ENCODE data around the gene RPL10. TPM values are rescaled to one million over a fixed set of nuclear protein-coding genes. Genes with fewer than 3 reads are reported as not detected.

RPL10 gene
- total RNA-seq, 1 experiment from 2014 or later: 3,490 TPM

DNA sequence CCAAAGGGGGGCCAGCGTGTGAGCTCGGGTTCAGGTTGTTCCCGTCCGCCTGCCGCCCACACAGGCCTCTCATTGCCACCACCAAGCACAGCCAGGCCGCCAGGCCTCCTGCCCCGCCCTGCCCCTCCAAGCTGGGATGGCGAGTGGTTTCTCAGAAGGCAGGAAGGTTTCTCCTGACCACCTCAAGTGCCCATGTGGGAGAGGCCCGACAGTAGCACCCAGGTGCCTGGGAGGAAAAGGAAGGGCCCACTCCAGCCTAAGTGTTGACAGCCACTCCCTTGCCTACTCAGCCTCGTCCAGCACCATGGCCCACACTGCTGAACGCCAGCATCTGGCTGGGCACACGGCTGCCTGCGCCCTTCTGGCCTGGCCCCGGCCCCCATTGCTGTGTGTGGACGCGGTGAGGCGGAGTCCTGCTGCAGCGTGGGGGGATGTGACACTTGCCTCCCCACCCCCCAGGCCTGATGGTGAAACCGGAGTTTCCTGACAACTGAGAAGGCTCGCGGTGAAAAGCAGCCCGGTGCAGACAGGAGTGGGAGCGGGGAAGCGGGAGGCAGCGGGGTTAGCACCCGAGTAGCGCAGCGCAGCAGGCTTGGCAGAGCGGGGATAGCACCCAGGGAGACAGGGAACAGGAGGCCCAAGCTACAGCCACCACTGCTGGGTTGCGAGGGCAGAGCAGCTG, 42.9 kb upstream of the RPL10 start:
- H3K9me3 Mint-ChIP-seq (ENCODE audit: unreplicated experiment): no peaks in the 10 kb centered on the region
- H3K4me3 Mint-ChIP-seq (ENCODE audit: unreplicated experiment): no peak overlapping the region
- TF ChIP-seq CTCF (IDR thresholded peaks at IDR 0.05; ENCODE audit: unreplicated experiment): no peak
- CTCF ChIA-PET: no interaction called here
- POLR2A ChIA-PET: no interaction called here
- no peak overlapping the region for H3K27ac Mint-ChIP-seq (ENCODE audit: low read depth, unreplicated experiment)
- intact Hi-C loops (cut with micrococcal nuclease): no loop called here
- H3K27me3 Mint-ChIP-seq (ENCODE audit: insufficient read depth, unreplicated experiment): no peaks in the 10 kb centered on the region
- peaks cover 72% of the 10 kb centered on the region for H3K36me3 Mint-ChIP-seq (ENCODE audit: insufficient read depth, unreplicated experiment)
- DNase-seq (ENCODE audit: unreplicated experiment): no peak
- BruUV-seq (replicated peaks): no TSS peak
- peaks cover 5% of the 10 kb centered on the region for H3K4me1 Mint-ChIP-seq (ENCODE audit: insufficient read depth, unreplicated experiment)

DNA sequence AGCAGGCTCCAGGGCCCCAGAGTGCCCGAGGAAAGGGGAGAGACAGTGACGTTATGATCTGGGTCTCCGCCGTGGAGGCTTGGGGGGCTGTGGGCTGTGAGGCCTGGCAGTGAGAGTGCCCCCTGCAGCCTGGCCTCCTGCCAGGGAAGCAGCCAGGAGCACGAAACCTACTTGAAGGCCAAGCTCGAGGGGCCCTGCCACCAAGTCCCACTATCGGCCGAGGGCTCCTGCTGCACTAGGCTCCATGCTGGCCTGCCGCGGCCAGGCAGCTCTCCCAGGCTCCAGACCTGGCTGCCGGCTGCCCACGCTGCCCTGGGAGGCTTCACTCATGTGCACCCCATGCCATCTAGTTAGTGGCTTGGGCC, 42.4 kb upstream of the RPL10 start:
- Mint-ChIP-seq H3K27me3 (ENCODE audit: insufficient read depth, unreplicated experiment) (no peaks in the 10 kb centered on the region), H3K4me1 (ENCODE audit: insufficient read depth, unreplicated experiment) (peaks cover 5% of the 10 kb centered on the region), H3K9me3 (ENCODE audit: unreplicated experiment) (no peaks in the 10 kb centered on the region), H3K36me3 (ENCODE audit: insufficient read depth, unreplicated experiment) (peaks cover 77% of the 10 kb centered on the region), H3K4me3 (ENCODE audit: unreplicated experiment) (no peak overlapping the region), H3K27ac (ENCODE audit: low read depth, unreplicated experiment) (no peak overlapping the region)
- ChIA-PET CTCF (no interaction called here), POLR2A (interaction anchor here (1.4 kb wide), 1 partner anchor 15 kb away, joined by 4 read pairs; no protein-coding TSS in a partner anchor)
- no peak for TF ChIP-seq CTCF (IDR thresholded peaks at IDR 0.05; ENCODE audit: unreplicated experiment)
- no peak for DNase-seq (ENCODE audit: unreplicated experiment)
- no TSS peak for BruUV-seq (replicated peaks)
- intact Hi-C loops (cut with micrococcal nuclease): no loop called here

- intact Hi-C loops (cut with micrococcal nuclease): no loop called here
Measured at GRCh38 chrX:154356596-154356995, 41.6 kb upstream of the RPL10 start.

DNA sequence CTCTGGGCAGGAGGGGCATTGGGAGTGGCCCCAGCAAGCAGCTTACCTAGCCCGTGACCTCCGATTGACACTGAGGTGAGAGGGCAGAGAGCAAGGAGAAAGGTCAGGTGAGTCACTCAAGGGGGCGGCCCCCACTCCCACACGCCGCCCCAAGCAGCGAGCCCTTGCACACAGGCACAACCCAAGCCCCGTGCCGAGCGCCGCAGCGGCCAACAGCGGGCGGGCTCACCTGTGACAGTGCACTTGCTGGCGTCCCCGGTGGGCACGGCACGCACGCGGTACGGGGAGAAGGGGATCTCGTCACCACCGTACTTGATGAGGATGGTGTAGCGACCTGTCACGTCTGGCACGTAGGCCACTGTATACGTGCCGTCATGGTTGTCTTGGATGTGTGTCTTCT, 41.0 kb upstream of the RPL10 start:
- H3K27me3 Mint-ChIP-seq (ENCODE audit: insufficient read depth, unreplicated experiment): no peaks in the 10 kb centered on the region
- no peaks in the 10 kb centered on the region for H3K9me3 Mint-ChIP-seq (ENCODE audit: unreplicated experiment)
- H3K4me3 Mint-ChIP-seq (ENCODE audit: unreplicated experiment): no peak overlapping the region
- TF ChIP-seq CTCF (IDR thresholded peaks at IDR 0.05; ENCODE audit: unreplicated experiment): no peak
- ChIA-PET CTCF (interaction anchor here (0.6 kb wide), 2 partner anchors 8 to 115 kb away, joined by 3 read pairs; no protein-coding TSS in a partner anchor), POLR2A (interaction anchor here (1.4 kb wide), 1 partner anchor 14 kb away, joined by 4 read pairs; no protein-coding TSS in a partner anchor)
- peaks cover 75% of the 10 kb centered on the region for H3K36me3 Mint-ChIP-seq (ENCODE audit: insufficient read depth, unreplicated experiment)
- no peak for DNase-seq (ENCODE audit: unreplicated experiment)
- intact Hi-C loops (cut with micrococcal nuclease): no loop called here
- H3K4me1 Mint-ChIP-seq (ENCODE audit: insufficient read depth, unreplicated experiment): peaks cover 5% of the 10 kb centered on the region
- BruUV-seq (replicated peaks): no TSS peak
- H3K27ac Mint-ChIP-seq (ENCODE audit: low read depth, unreplicated experiment): no peak overlapping the region

More at GRCh38 chrX:154356596-154356995, 41.6 kb upstream of the RPL10 start:
- Mint-ChIP-seq H3K4me1 (ENCODE audit: insufficient read depth, unreplicated experiment) (peaks cover 5% of the 10 kb centered on the region), H3K9me3 (ENCODE audit: unreplicated experiment) (no peaks in the 10 kb centered on the region), H3K4me3 (ENCODE audit: unreplicated experiment) (no peak overlapping the region), H3K36me3 (ENCODE audit: insufficient read depth, unreplicated experiment) (peaks cover 75% of the 10 kb centered on the region), H3K27ac (ENCODE audit: low read depth, unreplicated experiment) (no peak overlapping the region), H3K27me3 (ENCODE audit: insufficient read depth, unreplicated experiment) (no peaks in the 10 kb centered on the region)
- CTCF ChIA-PET: interaction anchor here (0.6 kb wide), 1 partner anchor 116 kb away, joined by 3 read pairs; no protein-coding TSS in a partner anchor
- no TSS peak for BruUV-seq (replicated peaks)
- no peak for DNase-seq (ENCODE audit: unreplicated experiment)
- POLR2A ChIA-PET: interaction anchor here (1.4 kb wide), 1 partner anchor 14 kb away, joined by 4 read pairs; no protein-coding TSS in a partner anchor
- TF ChIP-seq CTCF (IDR thresholded peaks at IDR 0.05; ENCODE audit: unreplicated experiment): no peak

Data from MCF 10A (cell line).